ENCODE measurements around the gene TOMM34. TPM values are rescaled to one million over a fixed set of nuclear protein-coding genes. Genes with fewer than 3 reads are reported as not detected.

Gene TOMM34
- polyA plus RNA-seq, 1 donor (not counting 4 experiments of a cell fraction or from before 2014, with no cell fraction given) = 32.9 TPM

- Histone ChIP-seq H3K27me3 (ENCODE audit: control insufficient read depth, extremely low read depth, insufficient read depth, low read length) (no peaks in the 10 kb centered on the region), H3K4me3 (ENCODE audit: control insufficient read depth in 2 of 3, extremely low read depth in 1 of 3, insufficient read depth in 2 of 3, low read depth in 1 of 3, low read length in 3 of 3) (peak overlapping the region; percentile 58 to 79 (median 62)), H3K27ac (ENCODE audit: control insufficient read depth, insufficient read depth, low read length) (peak overlapping the region; percentile 73), H3K4me1 (ENCODE audit: control insufficient read depth, extremely low read depth, insufficient read depth, low read length) (peaks cover 33% of the 10 kb centered on the region), H3K9ac (ENCODE audit: control insufficient read depth, extremely low read depth, insufficient read depth, low read length) (peak overlapping the region; percentile 73), H3K4me2 (ENCODE audit: control insufficient read depth, extremely low read depth, insufficient read depth, low read depth, low read length) (peak overlapping the region; percentile 93), H3K9me3 (ENCODE audit: control insufficient read depth, low read depth, low read length) (no peaks in the 10 kb centered on the region), H3K9me1 (ENCODE audit: control insufficient read depth, extremely low read depth, insufficient read depth, low read length) (peaks cover 3% of the 10 kb centered on the region), H3K79me2 (ENCODE audit: control insufficient read depth, insufficient read depth, low read length) (peaks cover 43% of the 10 kb centered on the region), H4K20me1 (ENCODE audit: control insufficient read depth, extremely low read depth, insufficient read depth, low read length) (peaks cover 8% of the 10 kb centered on the region), H2AFZ (ENCODE audit: control insufficient read depth, low read length) (peak overlapping the region; percentile 32), H3K36me3 (ENCODE audit: control insufficient read depth in 2 of 2, extremely low read depth in 1 of 2, insufficient read depth in 2 of 2, low read length in 2 of 2) (peaks cover 13 to 25% of the 10 kb centered on the region in 2 experiments)
- dilution Hi-C loops (cut with MboI; ENCODE audit: extremely low pct_ligation_motif_present, low sequenced_read_pairs) = no loop called here
- TF ChIP-seq CTCF (optimal IDR thresholded peaks at IDR 0.05 in 1 of 3, IDR thresholded peaks at IDR 0.05 in 1 of 3, conservative IDR thresholded peaks at IDR 0.05 in 1 of 3; ENCODE audit: extremely low read depth in 1 of 3, insufficient read depth in 2 of 3, low read length in 3 of 3) = peak in 1 of 3 experiments; percentile 8
- no peak for TF ChIP-seq EZH2 (IDR thresholded peaks at IDR 0.05; ENCODE audit: low read length)
- FAIRE-seq = no peak
- DNase-seq (ENCODE audit: low read depth, low spot score) = no peak
Observed at GRCh38 chr20:44959638-44960102, 527 bp downstream of the TOMM34 start.

- no peaks in the 10 kb centered on the region for H3K27me3 ChIP-seq (ENCODE audit: control insufficient read depth, extremely low read depth, insufficient read depth, low read length)
- peak overlapping the region; percentile 93 for H3K4me2 ChIP-seq (ENCODE audit: control insufficient read depth, extremely low read depth, insufficient read depth, low read depth, low read length)
- H3K4me1 ChIP-seq (ENCODE audit: control insufficient read depth, extremely low read depth, insufficient read depth, low read length) = peaks cover 33% of the 10 kb centered on the region
- H3K4me3 ChIP-seq (ENCODE audit: control insufficient read depth in 2 of 3, extremely low read depth in 1 of 3, insufficient read depth in 2 of 3, low read depth in 1 of 3, low read length in 3 of 3) = peak overlapping the region; percentile 58 to 79 (median 62)
- peaks cover 8% of the 10 kb centered on the region for H4K20me1 ChIP-seq (ENCODE audit: control insufficient read depth, extremely low read depth, insufficient read depth, low read length)
- peaks cover 18 to 25% of the 10 kb centered on the region in 2 experiments for H3K36me3 ChIP-seq (ENCODE audit: control insufficient read depth in 2 of 2, extremely low read depth in 1 of 2, insufficient read depth in 2 of 2, low read length in 2 of 2)
- no peak for TF ChIP-seq EZH2 (IDR thresholded peaks at IDR 0.05; ENCODE audit: low read length)
- TF ChIP-seq CTCF (optimal IDR thresholded peaks at IDR 0.05 in 1 of 3, IDR thresholded peaks at IDR 0.05 in 1 of 3, conservative IDR thresholded peaks at IDR 0.05 in 1 of 3; ENCODE audit: extremely low read depth in 1 of 3, insufficient read depth in 2 of 3, low read length in 3 of 3) = no peak
- no peak for DNase-seq (ENCODE audit: low read depth, low spot score)
- peaks cover 3% of the 10 kb centered on the region for H3K9me1 ChIP-seq (ENCODE audit: control insufficient read depth, extremely low read depth, insufficient read depth, low read length)
- H2AFZ ChIP-seq (ENCODE audit: control insufficient read depth, low read length) = no peak overlapping the region
- peak; percentile 13 for FAIRE-seq
- H3K9me3 ChIP-seq (ENCODE audit: control insufficient read depth, low read depth, low read length) = no peaks in the 10 kb centered on the region
- peaks cover 45% of the 10 kb centered on the region for H3K79me2 ChIP-seq (ENCODE audit: control insufficient read depth, insufficient read depth, low read length)
- H3K9ac ChIP-seq (ENCODE audit: control insufficient read depth, extremely low read depth, insufficient read depth, low read length) = peak overlapping the region; percentile 73
- dilution Hi-C loops (cut with MboI; ENCODE audit: extremely low pct_ligation_motif_present, low sequenced_read_pairs) = no loop called here
- peak overlapping the region; percentile 73 for H3K27ac ChIP-seq (ENCODE audit: control insufficient read depth, insufficient read depth, low read length)
Observed at GRCh38 chr20:44959082-44959637, 1.0 kb downstream of the TOMM34 start.

Measured in keratinocyte (primary cell).